HG03460 (cell line): ENCODE data around the gene TRIM52.
A peak's percentile ranks its signal among the peaks of the same experiment; 100 is the strongest.

Experiments
- ATAC-seq: cut with Tn5 transposase; IDR thresholded peaks from one replicate; pipeline ENCODE4 v1.9.1; 2021; ENCODE audit not compliant: unreplicated experiment

Gene TRIM52

DNA sequence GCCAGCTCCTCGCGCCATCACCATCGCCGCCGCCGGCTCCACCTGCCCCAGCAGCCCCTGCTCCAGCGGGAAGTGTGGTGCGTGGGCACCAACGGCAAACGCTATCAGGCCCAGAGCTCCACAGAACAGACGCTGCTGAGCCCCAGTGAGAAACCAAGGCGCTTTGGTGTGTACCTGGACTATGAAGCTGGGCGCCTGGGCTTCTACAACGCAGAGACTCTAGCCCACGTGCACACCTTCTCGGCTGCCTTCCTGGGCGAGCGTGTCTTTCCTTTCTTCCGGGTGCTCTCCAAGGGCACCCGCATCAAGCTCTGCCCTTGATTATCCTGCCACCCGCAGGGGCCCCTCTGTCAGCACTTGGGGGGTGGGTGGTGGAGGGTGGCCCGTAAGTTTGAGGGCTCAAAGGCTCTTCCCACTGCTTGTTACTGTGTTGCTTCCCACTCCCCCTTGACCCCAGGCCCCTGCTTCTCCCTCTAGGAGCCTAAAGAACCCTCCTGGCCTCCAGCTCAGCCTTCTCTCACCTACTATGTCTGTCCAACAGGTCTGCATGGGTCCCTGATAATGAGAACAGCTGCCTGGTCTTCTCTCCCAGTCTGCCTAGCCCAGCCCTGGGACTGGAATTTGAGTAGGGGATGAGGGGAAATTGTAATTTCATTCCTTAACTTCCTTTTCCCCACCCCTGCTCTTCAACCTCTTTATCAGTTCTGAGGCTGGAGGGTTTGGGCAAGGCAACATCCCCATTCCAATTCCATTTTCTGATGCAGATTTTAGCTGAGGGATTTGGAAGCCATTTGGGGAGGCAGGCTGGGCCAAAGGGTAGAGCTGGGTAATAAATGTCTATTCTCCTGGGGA is 26.3 kb downstream of the TRIM52 start:
- ATAC-seq, result no peak

DNA sequence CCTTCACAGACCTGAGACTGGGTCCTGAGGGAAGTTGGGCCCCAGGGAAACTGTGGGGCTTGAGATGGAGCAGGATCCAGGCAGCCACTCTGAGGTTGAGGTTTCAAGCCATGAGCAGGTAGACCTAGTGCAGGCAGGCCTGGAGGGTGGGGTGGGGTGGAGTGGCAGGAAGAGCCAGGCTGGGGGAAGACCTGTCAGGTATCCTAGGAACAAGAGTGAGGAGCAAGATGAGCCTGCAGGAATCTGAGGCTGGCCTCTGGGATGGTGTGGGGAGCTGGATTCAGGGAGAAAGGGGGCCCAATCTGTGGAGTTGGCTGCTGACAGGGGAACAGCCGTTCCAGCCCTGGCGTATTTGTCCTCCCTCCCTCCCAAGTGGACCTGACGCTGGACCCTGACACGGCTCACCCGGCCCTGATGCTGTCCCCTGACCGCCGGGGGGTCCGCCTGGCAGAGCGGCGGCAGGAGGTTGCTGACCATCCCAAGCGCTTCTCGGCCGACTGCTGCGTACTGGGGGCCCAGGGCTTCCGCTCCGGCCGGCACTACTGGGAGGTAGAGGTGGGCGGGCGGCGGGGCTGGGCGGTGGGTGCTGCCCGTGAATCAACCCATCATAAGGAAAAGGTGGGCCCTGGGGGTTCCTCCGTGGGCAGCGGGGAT is 27.0 kb downstream of the TRIM52 start:
- no peak for ATAC-seq

DNA sequence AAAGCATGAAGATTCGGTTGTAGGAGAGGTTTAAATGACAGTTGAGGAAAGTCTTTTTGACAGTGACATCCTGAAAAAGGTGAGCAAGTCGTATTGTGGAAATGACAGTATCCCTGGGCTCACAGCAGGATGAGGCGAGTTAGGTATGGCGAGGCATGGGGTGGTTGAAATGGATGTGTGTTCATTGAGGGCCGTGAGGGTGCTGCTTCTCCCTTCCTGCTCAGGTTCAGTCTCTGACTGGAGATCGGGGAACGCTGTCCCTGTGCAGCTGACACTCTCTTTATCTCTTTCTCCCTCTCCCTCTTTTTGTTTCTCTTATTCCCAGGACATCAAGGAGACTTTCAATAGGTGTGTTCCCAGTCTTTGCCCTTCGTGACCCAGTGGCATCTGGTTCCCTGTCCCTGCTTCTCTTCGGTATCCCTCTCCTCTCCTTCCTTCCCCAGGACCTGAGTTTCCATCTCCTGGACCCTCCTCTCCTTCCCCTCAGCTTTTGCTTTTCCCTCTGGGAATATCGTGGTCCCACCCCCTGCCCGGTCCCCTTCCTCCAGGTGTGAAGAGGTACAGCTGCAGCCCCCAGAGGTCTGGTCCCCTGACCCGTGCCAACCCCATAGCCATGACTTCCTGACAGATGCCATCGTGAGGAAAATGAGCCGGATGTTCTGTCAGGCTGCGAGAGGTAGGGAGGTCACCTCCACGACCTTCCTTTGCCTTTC is 27.7 kb downstream of the TRIM52 start:
- ATAC-seq, result no peak

DNA sequence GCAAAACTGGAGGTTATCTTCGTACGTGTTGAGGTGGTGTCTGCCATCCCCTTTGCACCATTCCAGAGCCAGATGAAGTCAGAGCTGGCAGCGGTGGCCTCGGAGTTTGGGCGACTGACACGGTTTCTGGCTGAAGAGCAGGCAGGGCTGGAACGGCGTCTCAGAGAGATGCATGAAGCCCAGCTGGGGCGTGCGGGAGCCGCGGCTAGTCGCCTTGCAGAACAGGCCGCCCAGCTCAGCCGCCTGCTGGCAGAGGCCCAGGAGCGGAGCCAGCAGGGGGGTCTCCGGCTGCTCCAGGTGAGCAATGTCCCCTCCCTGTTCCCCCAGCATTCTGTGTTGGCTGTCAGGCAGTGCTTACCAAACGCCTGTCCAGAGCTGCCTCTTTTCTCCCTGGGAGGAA is 28.4 kb downstream of the TRIM52 start:
- no peak for ATAC-seq

DNA sequence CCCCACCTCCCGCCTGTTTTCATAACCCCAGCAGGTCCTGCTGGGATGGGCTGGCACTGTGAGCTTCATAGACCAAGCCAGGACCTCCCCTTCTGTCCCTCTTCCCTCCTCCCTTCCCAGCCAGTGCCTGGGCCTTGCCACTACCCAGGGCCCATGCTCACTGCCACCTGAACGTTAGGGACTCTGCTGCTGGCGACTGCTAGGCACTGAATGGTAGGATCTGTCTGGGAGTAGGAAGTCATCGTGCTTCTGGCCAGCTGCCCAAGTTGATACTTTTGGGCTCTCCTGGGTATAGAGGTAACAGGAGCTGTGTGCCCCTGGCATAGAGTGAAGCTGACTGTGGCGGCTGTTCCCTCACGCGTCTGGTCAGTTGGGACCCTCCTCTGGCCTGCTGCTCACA is 29.5 kb downstream of the TRIM52 start:
- no peak for ATAC-seq

DNA sequence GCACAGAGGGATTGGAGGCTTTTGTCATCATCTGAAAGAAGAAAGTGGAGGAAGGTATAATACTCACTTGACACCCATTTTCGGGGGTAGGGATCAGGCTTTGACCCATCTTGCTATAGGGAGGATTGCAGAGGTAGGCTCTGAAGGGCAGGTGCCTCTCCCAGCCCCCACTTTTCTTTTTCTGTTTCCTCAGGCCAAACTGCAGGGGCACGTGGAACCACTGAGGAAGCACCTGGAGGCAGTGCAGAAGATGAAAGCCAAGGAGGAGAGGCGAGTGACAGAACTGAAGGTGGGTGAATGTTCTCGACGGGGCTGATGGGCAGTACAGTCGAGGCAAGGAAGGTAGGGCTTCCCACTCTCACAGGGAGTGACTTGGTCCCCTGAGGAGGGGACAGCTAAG is 30.4 kb downstream of the TRIM52 start:
- ATAC-seq, result no peak

DNA sequence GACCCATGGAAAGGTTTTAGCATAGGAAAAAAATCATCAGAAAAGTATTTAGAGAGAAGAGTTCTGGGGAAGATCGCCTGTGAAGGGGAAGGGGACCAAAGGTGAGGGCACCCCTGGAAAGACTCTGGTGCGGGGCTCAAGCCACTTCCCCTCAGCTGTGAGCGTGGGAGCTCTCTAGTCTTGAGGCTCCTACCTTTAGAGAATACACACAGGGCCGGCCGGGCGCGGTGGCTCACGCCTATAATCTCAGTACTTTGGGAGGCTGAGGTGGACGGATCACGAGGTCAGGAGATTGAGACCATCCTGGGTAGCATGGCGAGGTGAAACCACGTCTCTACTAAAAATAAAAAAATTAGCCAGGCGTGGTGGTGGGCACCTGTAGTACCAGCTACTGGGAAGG is 30.9 kb downstream of the TRIM52 start:
- ATAC-seq, result no peak

DNA sequence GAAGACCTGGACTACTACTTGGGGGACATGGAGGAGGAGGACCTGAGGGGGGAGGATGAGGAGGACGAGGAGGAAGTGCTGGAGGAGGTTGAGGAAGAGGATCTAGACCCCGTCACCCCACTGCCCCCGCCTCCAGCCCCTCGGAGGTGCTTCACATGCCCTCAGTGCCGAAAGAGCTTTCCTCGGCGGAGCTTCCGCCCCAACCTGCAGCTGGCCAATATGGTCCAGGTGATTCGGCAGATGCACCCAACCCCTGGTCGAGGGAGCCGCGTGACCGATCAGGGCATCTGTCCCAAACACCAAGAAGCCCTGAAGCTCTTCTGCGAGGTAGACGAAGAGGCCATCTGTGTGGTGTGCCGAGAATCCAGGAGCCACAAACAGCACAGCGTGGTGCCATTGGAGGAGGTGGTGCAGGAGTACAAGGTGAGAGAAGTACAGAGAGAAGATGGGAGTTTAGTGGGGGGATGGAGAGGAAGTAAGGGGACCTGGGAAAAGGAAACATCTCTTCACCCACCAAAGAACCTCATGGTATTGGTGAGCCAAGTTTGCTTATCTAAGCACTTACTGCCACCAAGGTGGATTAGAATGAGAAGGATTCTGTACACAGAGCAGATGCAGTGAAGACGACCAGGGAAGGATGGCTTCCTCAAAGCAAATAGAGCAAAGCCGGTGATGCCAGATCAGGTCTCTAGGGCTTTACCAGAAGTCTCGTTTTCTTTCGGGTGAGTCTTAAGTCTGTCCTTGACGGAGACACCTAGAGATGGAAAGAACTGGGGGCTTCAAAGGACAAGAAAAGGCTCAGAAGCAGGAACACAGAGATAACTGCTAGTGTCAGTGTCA is 36.3 kb downstream of the TRIM52 start:
- ATAC-seq, result no peak

DNA sequence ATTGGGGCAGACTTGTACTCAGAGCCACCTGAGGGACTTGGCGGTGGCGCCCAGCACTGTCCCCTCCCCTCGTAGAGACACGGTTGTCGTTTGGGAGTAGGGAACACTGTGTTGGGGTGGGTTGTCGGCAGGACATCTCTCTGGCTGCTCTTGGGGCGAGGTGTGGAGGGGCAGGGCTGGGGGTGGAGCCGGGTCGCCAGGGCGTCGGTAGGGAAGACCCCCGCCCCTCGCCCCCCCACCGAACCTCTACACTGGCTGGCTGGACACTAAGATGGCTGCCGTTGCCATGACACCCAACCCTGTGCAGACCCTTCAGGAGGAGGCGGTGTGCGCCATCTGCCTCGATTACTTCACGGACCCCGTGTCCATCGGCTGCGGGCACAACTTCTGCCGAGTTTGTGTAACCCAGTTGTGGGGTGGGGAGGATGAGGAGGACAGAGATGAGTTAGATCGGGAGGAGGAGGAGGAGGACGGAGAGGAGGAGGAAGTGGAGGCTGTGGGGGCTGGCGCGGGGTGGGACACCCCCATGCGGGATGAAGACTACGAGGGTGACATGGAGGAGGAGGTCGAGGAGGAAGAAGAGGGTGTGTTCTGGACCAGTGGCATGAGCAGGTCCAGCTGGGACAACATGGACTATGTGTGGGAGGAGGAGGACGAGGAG is 37.1 kb downstream of the TRIM52 start:
- peak; percentile 3 for ATAC-seq

DNA sequence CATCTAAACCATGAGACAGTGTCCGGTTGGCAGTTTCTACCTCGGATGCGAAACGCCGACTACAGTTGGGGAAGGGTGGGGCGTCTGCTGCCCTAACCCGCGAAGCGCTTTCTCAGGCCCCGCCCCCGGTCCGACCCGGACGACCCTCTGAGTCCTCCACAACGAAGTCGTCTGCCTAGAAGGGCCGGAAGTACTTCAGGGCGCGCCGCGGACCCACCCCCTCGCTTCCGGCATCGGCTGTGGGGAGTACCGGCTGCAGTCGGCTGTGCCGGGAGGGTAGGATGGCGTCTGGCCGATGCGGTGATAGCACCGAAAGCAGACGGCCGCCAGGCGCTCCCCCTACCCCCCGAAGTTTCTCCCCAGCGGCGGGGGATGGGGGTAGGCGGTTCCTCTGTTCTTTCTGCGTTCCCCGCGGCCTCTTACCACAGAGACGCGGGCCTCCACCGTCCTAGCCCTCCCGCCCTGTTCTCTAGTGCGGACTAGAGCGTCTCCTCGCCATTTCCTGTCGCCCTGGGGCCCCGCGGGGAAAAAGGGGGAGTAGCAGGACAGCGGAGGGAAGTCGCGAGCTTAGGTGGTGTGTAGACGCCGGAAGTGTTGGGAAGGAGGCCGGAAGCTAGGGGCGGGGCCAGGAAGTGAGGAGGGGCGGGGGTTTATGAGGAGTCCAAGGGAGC is 37.8 kb downstream of the TRIM52 start, which contains the start of gene TRIM41:
Gene TRIM41, plus strand, starts transcription at position 224 of the 671 bp plus-strand sequence. CDS start 719 bp downstream, outside the sequence.
- peak; percentile 61 for ATAC-seq

DNA sequence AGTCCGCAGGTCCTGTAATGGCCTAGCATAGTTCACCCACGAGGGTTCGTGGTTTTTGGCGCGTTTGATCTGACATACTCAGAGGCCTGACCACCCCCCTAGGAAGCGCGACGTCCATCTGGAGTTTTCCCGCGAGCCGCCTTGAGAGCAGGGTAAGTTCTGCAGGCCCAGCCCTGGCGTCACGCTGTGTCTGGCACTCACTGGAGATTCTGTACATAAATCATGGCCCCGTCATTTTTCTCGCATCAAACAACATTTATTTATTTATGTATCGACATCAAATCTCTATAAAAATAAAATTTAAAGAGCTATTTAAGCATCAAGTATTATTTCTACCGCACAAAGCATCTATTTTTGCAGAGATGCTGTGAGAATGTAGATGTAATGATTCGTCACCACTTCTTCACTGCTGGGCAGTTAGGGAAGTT is 38.3 kb downstream of the TRIM52 start:
- ATAC-seq, result peak; percentile 4

DNA sequence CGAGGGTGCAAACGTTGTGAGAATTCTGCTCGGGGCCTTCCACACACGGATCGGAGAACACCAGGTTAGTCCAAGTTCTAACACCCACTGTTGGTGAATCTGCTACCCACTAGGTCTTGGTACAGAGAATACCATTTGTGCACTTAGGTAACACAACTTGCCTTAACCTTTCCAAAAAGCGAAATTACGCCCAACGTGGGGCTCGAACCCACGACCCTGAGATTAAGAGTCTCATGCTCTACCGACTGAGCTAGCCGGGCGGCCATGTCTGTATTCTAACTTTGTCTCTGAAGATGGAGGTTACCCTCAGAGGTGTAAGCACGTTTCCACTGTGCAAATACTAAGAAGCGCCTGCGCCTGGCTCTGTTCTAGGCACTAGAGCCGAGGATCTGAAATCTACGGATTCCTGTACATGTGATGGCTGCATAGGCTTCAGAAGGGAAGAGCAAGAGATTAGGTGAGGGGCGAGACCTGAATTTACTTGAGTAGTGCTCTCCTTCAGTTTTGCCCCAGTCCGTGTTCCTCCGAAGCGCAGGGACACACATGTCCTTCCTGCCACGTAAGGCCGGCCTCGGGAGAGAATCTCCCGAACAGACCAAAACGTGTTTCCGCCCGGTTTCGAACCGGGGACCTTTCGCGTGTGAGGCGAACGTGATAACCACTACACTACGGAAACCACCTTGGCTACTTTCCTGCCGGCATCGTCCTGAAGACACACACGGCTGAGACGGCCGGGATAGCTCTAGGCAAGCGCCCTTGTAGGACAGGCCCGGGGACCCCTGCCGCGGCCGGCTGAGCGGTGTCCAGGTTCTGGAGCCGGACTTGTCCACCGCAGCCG is 38.9 kb downstream of the TRIM52 start:
- peak; percentile 28 for ATAC-seq

DNA sequence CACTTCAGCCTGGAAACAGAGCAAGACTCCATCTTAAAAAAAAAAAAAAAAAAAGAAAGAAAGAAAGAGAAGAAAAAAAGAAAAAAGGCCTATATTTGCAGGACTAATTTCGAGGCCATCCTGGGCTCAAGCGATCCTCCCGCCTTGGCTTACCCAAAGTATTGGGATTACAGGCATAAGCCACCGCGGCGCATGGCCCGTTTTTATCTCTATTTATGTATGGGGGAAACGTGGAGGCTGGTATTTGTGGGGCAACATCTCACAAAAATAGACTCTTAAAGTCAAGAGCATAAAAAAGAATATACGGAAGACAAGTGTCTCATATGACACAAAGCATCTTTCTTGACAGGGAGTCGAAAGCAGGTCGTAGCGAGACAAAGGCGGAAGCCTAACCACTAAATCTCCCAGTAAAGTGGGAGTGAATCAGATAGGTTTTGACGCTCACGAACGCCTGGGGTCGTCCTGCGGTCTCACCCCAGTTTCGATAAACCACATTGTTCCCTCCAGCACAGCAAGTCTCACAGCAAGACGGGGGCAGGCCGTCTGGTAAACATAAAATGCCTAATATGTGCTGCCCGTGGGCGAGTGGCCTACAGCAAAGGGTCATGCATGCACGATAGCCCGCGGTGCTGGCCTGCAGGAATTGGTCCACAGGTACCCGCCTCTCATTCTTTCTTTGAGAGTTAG is 39.7 kb downstream of the TRIM52 start:
- no peak for ATAC-seq

DNA sequence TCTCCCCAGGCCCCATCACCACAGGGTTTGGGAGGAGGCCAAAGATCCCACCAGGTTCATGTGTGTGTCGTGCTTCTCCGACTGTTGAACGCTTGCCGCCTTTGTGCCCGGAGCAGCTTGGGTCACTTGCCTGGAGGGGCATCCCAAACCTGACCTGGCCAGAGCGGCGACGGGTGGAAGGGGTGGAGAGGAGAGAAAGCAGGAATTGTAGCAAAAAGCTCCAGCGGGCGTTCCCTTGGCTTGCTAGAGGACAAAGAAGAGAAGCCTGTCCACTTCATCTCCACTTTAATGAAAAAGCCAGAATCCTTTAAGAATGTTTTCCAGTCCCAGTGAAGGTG is 40.8 kb downstream of the TRIM52 start:
- ATAC-seq, result no peak

DNA sequence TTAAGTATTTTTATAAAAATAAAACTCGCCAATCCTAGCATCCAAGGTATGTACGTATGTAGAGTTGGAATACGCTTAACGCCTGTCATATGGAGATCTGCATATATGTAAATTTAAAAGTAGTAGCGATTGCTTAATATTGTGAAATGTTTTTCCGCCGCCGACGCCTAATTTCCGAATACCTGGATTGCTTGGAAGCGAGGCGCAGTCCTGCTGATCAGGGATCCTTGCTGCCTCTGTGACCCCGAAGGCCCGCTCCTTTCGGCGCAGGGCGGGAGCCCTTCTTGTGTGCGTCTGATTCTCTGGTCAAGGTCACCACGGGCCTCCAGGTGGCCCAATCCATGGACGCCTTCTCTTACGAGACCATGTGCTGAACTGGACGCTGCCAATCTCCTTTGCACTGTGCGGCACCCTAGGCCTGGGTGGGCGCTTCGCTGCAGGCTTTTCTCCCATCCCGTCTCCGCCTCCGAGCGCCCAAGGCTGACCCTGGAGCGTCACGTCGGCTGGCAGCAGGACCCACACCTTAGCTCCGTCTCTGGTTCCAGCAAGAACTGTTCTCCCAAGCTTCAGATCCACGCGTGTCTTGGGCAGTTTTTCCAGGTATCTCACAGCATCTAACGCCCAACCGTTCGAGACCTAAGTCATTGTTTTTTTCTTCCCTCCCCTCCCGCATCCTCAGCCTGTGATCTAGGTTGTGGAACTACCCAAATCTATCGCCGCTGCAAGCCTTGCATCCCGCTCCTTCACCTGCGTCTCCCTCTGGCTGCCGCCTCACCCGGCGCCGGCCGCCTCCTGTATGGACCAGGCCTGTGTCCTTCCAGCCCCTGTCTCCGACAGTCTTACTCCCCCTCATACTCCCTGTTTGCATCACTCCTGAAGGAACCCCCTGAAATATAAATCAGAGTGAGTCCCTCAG is 41.4 kb downstream of the TRIM52 start:
- ATAC-seq, result no peak

DNA sequence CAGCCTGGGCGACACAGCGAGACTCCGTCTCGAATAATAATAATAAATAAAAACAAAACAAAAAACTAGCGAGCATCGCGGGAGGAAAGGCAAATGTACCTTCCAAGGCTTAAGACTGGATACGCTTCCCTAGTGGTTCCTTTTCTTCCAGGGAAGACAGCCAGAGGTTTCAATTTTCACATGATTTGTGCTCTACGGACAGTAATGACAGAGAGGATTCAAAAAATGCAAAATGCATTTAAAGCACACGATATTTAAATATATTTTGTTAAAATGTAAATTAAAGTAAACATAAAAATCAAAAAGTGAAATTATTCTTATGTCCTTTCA is 42.2 kb downstream of the TRIM52 start:
- no peak for ATAC-seq

DNA sequence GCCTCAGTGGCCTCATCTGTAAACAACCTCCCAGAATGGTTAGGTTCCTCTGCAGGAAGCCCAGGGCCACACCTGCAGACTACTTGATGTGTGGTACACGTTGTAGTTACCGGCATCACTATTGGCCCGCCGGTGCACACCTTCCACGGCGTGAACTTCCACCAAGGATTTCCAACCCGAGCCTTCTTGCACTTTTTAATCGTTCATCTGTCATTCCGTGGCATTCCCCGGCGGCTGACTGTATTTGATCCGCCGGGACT is 43.2 kb downstream of the TRIM52 start:
- peak; percentile 19 for ATAC-seq
